Esophagus squamous epithelium (tissue), 4 donors: ENCODE results near the gene TGFBR3.

Experiments
- POLR2A ChIP-seq, 4 donors: fragments of 450-650 bp; IDR thresholded peaks; one replicate each; pipeline ENCODE4 v1.6.1; 2017; ENCODE audit warnings: antibody characterized with exemption in 4 of 4, mild to moderate bottlenecking in 4 of 4, moderate library complexity in 3 of 4
- TF ChIP-seq, protein P1 (sequence below), 6 experiments: fragments of 450-650 bp in 4 of 6; fragments of 200-600 bp in 2 of 6; sonication (generic) in 2 of 6; IDR thresholded peaks; one replicate each; pipeline ENCODE4 v1.5.1; 2016 to 2019; ENCODE audit warnings: antibody characterized with exemption in 6 of 6, mild to moderate bottlenecking in 4 of 6, moderate library complexity in 4 of 6

DNA sequence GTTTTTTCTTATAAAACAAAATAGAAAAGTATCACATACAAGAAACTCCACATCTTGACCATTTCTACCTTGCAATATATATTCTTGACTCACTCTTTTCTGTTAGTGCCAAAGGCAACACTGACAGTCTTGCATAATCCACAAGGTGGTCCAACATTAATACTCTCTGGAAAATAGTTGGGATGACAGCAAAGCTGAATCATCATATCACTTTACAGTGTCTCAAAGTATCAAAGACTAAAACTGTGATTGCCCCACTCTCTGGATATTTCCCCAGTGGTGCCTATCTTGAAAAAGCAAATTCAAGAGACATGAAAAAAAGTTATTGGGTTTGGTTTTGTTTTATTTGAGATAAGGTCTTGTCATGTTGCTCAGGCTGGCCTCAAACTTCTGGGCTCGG is 14.6 kb upstream of the TGFBR3 start:
- no peak for TF ChIP-seq POLR2A (IDR thresholded peaks at IDR 0.05)
- TF ChIP-seq, protein P1, sequence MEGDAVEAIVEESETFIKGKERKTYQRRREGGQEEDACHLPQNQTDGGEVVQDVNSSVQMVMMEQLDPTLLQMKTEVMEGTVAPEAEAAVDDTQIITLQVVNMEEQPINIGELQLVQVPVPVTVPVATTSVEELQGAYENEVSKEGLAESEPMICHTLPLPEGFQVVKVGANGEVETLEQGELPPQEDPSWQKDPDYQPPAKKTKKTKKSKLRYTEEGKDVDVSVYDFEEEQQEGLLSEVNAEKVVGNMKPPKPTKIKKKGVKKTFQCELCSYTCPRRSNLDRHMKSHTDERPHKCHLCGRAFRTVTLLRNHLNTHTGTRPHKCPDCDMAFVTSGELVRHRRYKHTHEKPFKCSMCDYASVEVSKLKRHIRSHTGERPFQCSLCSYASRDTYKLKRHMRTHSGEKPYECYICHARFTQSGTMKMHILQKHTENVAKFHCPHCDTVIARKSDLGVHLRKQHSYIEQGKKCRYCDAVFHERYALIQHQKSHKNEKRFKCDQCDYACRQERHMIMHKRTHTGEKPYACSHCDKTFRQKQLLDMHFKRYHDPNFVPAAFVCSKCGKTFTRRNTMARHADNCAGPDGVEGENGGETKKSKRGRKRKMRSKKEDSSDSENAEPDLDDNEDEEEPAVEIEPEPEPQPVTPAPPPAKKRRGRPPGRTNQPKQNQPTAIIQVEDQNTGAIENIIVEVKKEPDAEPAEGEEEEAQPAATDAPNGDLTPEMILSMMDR (IDR thresholded peaks at IDR 0.05): no peak
